DMS 273 treated with DMSO at 0.1 percent for 48 hours (cell line): ENCODE measurements around the gene MS4A15.
"Not testable (repeated sequence)": the region's sequence is repeated elsewhere in the genome, so short reads cannot be mapped to it uniquely, and the experiment has no call there.

ENCODE experiments used
- DNase-seq: peaks from one replicate; lab custom pipeline; 2025; lab: John Stamatoyannopoulos, UW

The MS4A15 gene, protein sequence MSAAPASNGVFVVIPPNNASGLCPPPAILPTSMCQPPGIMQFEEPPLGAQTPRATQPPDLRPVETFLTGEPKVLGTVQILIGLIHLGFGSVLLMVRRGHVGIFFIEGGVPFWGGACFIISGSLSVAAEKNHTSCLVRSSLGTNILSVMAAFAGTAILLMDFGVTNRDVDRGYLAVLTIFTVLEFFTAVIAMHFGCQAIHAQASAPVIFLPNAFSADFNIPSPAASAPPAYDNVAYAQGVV

GRCh38 chr11:60756307-60757032 lies at the start of gene MS4A15:
Gene MS4A15, plus strand, starts transcription at chr11:60756867. Its CDS starts 6,867 bp downstream, at chr11:60763734.
- DNase-seq: no peak

GRCh38 chr11:60706931-60707330 lies 49.7 kb upstream of the MS4A15 start:
- DNase-seq: no peak

DNA sequence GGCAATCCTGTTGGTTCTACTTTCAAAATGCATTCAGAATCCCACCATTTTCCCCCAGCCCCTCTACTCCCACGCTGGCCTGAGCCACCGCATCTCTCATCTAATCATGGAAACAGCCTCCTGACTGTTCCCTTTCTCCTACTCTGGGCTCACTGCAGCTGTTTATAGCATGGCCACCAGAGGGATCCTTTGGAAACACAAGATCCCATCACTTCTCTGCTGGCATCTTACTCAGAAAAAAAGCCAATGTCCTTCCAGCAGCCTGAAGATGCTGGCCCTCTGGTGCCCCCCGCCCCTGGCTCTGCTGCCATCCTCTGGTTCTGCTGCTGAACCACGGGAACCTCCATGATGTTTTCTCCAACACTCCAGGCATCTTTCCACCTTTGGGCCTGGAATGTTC lies 46.2 kb upstream of the MS4A15 start:
- DNase-seq: no peak

GRCh38 chr11:60711276-60711675 lies 45.4 kb upstream of the MS4A15 start:
- DNase-seq: no peak

DNA sequence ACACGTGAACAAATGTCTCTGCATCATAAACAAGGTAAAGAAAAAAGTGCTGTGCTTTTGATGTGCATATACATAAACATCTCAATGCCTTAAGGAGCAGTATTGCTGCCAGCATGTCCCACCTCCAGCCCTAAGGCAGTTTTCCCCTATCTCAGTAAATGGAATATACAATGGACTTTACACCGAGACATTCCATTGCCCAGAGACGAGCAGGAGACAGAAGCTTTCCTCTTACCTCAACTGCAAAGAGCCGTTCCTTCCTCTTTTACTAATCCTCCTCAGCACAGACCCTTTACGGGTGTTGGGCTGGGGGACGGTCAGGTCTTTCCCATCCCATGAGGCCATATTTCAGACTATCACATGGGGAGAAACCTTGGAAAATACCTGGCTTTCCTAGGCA lies 43.2 kb upstream of the MS4A15 start:
- DNase-seq: not testable (repeated sequence)

DNA sequence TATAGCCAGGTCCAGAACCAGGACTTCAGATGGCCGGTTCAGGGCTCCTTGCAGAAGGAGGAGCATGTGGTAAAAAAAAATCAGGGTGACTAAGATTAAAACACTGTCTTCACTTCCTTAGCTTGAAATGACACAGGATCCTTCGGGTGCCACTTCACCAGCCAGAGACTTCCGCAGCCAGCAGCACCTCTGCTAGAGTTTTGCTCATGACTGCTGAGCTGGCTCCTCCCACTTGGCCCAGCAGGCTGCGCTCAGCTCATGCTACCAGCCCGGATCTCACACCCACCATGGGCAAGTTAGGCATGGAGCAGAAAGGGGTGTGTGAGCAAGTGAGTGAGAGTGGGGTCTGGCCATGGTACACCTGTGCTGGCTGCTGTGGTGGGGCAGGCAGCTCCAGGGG lies 38.7 kb upstream of the MS4A15 start:
- no peak for DNase-seq

DNA sequence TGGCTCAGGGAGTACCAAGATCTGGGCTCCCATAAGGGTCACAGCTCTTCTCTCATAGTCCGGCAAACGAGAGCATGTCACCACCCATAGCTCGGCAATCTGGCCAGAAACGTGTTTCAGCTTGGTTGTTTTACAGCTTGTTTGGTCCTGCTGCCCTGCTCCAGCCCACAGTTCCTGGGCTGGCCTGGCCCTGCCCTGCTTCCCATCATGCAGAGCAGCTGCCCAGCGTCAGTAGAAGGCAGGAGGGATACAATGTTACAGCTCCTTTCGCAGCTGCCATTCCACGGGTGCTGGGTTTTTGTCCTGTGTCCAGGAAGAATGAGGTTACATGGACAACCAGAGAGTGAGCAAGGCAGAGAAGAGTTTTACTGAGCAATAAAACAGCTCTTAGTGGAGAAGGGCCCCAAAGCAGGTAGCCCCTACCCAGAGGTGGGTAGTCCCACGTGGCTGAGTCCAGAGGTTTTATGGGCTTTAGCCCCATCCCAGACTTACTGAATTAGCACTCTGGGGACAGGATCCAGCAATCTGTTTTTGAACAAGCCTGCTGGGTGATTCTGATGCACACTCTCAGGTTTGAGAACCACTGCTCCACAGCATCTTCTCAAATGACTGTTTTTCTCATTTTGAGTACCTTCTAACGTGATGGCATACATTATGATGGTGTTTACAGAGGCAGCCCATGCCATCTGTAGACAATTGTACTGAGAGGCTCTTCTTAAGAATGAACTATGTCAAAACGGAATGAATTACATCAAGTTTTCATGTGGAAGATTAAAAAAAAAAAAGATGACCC lies 37.9 kb upstream of the MS4A15 start:
- DNase-seq: no peak

- DNase-seq: no peak
Measured at GRCh38 chr11:60719391-60719790, 37.3 kb upstream of the MS4A15 start.

DNA sequence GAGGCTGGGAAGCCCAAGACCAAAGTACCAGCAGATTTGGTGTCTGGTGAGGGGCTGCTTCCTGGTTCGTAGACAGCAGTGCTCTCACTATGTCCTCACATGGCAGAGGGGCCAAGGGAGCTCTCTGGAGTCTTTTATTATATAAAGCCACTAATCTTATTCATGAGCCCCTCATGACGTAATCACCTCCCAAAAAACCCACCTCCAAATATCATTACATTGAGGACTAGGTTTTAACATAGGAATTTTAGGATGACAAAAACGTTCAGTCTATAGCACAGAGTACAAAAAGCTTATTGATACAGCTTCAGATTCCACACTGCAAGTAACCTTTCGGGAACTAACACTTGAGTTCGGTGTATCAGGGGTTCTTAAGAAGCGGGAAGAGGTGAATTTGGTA lies 36.2 kb upstream of the MS4A15 start:
- DNase-seq: no peak

DNA sequence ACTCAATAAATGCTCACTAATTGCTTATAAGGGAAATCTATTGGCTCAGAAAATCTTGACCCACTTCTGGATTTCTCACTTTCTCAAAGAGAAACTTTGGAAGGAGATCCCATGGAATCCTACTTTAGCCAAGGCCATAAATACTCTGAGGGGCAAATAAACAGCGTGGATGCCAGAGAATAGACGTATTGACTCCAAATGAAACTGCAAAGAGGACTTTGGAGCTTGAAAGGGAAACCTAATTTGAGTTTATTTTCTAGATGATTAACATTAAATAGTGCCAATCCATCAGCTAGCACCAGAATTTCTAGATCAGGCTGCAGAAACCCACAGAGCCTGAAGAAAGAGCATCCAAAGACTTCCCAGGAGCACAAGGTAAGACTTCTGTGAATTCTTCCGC lies 32.2 kb upstream of the MS4A15 start, which contains the start of gene MS4A18:
MS4A18 (plus strand) TSS at position 301 of the 400 bp plus-strand sequence.
- no peak for DNase-seq

GRCh38 chr11:60725592-60725991 lies 31.1 kb upstream of the MS4A15 start:
- no peak for DNase-seq

- DNase-seq: no peak
Measured at GRCh38 chr11:60731586-60731985, 25.1 kb upstream of the MS4A15 start.

GRCh38 chr11:60734279-60734678 lies 22.4 kb upstream of the MS4A15 start:
- no peak for DNase-seq

DNA sequence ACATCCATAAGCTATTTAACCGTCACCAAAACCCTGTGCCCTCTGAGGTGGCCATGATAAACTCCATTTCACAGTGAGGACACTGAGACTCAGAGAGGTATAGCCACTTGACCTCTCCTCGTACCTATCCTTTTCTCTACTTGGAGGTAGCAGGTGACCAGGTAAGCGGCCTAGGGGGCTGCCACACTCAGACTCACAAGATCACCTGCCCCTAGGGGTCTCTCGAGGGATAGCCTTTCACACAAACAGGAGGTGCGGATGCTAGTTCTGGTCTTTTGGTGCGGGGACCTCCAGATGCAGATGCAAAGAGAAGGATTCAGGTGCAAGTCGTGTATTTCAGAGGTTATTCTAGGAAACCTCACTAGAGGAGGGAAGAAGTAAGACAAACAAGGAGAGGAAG lies 17.6 kb upstream of the MS4A15 start:
- no peak for DNase-seq

DNA sequence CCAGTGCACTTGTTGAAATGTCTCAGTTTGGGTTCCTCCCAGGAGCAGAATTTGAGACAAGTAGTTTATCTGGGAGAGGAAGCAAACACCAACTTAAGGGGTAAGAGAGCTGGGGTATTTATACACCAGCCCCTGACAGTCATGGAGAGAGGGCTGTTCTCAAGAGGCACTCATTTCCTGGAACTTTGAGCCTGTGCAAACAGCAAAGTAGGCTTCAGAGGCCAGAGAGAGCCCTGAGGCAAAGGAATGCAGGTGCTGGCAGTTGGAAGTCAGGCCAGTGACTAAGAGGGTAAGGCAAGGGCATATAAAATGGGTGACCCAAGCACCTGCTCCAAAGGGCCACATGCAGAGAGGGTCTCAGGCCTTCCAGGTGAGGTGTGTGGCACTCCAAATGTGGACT lies 16.1 kb upstream of the MS4A15 start:
- DNase-seq: no peak

DNA sequence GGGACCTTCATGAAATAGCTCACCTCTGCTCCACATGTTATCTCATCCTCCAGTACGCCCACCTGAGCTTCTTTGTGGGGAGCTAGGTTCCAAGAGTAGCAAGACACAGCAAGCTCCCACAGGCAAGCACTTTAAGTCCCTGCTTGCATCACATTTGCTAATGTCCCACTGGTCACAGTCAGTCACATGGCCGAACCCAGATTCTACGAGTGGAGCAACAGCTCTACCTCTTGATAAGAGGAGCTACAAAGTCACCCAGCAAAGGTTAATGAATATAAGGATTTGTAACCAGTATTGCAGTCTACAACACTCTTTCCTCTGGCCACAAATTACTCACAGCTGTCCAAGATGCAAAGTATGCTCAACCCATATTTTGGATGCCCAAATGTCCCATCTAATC lies 15.2 kb upstream of the MS4A15 start:
- DNase-seq: no peak

GRCh38 chr11:60743058-60743457 lies 13.6 kb upstream of the MS4A15 start:
- DNase-seq: no peak

GRCh38 chr11:60744114-60744513 lies 12.6 kb upstream of the MS4A15 start:
- DNase-seq: no peak

- no peak for DNase-seq
Measured at GRCh38 chr11:60747359-60747873, 9.3 kb upstream of the MS4A15 start.

DNA sequence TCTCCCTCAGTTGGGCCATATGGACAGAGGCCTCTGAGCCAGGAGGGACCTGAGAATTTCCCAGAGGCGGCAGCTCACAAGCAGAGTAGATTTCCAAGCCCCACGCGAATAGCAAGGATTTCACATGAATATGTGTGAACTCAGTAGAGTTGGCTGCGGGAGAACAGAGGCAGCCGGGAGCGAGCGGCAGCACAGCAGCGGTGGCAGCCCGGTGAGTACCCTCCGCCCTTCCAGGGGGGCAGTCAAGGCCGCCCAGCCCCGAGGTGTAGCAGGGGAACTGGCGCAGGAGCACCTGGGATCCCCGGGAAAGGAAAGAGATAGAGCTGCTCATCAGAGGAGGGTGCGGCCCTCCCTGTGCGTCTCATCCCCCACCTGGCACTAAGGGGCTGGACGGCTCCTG lies 8.4 kb upstream of the MS4A15 start:
- DNase-seq: no peak

GRCh38 chr11:60748821-60749220 lies 7.8 kb upstream of the MS4A15 start:
- no peak for DNase-seq

- DNase-seq: no peak
Measured at GRCh38 chr11:60750911-60751310, 5.8 kb upstream of the MS4A15 start.

- DNase-seq: no peak
Measured at GRCh38 chr11:60753309-60753708, 3.4 kb upstream of the MS4A15 start.
